BLaER1 (cell line): ENCODE data around the gene PARD3.
A peak's percentile ranks its signal among the peaks of the same experiment; 100 is the strongest.

ENCODE experiments used
- H3K27ac ChIP-seq: shearing (Covaris generic); formaldehyde crosslinking; 2 replicates; pipeline ENCODE4 v1.8.1; 2022
- H3K27me3 ChIP-seq: shearing (Covaris generic); formaldehyde crosslinking; 2 replicates; pipeline ENCODE4 v1.8.1; 2022
- H3K36me3 ChIP-seq: shearing (Covaris generic); formaldehyde crosslinking; 2 replicates; pipeline ENCODE4 v1.8.1; 2022
- H3K4me1 ChIP-seq: shearing (Covaris generic); formaldehyde crosslinking; 2 replicates; pipeline ENCODE4 v1.8.1; 2022
- H3K4me2 ChIP-seq: shearing (Covaris generic); formaldehyde crosslinking; 2 replicates; pipeline ENCODE4 v1.8.1; 2022
- H3K4me3 ChIP-seq: shearing (Covaris generic); formaldehyde crosslinking; 2 replicates; pipeline ENCODE4 v1.8.1; 2022
- H3K9ac ChIP-seq: shearing (Covaris generic); formaldehyde crosslinking; 2 replicates; pipeline ENCODE4 v1.8.1; 2022
- H3K9me3 ChIP-seq: shearing (Covaris generic); formaldehyde crosslinking; 2 replicates; pipeline ENCODE4 v1.8.1; 2022
- H4K20me1 ChIP-seq: shearing (Covaris generic); formaldehyde crosslinking; 2 replicates; pipeline ENCODE4 v1.8.1; 2022
- Cebpa-rat ChIP-seq: shearing (Covaris generic); IDR thresholded peaks from 2 replicates; pipeline ENCODE4 v1.8.1; 2022

PARD3 gene

DNA sequence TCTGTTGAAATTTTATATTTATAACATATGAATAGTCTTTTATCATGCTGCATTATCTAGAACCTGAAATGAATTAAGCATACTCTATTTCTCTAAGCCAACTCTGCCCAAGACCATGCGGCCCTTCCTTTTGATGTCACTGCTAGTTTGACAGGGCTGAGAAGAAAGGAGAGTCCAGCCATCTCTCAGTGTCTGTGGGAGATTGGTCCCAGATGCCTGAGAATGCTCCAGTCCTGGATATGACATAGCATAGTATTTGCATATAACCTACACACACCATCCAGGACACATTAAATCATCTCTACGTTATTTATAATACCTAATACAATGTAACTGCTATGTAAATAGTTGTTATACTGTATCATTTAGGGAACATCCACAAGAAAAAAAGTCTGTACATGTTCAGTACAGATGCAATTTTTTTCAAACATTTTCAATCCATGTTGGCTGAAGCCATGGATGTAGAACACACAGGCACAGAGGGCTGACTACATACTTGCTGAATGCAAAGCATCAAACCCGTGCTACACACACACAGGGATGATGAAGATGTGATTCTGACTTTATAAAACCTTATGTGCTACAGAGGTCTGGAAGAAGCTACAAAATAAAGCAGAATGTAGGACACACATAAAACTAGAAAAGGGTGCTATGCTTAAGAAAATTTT lies 315.4 kb downstream of the PARD3 start:
- TF ChIP-seq Cebpa-rat, result no peak
- H3K36me3 ChIP-seq, result no peaks in the 10 kb centered on the region

DNA sequence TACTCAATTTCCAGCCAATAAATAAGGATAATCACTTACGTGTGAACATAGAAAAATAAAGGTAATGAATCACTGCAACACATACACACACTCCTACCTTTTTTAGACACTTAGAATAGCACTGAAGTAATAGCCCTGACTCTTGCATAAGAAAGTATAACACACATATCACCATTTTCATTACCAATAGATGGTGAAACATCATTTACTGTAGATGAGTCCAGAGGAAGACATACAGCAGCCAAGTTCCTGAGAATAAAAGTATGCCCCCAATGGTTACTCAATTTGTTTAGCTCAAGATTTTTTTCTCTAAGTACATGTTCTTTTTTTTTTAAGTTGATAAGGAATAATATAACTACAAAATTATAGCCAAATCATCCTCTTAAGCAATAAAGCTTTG lies 316.3 kb downstream of the PARD3 start:
- peaks cover 4% of the 10 kb centered on the region; the same call in 1 of the 2 replicates for H3K4me1 ChIP-seq
- H3K4me3 ChIP-seq, result no peak overlapping the region
- H3K36me3 ChIP-seq, result no peaks in the 10 kb centered on the region
- H4K20me1 ChIP-seq, result no peaks in the 10 kb centered on the region
- H3K27me3 ChIP-seq, result no peaks in the 10 kb centered on the region
- no peak overlapping the region for H3K9ac ChIP-seq
- H3K27ac ChIP-seq, result no peak overlapping the region
- no peaks in the 10 kb centered on the region for H3K9me3 ChIP-seq
- TF ChIP-seq Cebpa-rat, result no peak
- H3K4me2 ChIP-seq, result no peak overlapping the region

More for the DNA sequence above, 315.4 kb downstream of the PARD3 start:
- Histone ChIP-seq H3K27ac (no peak overlapping the region), H3K4me2 (no peak overlapping the region), H3K9me3 (no peaks in the 10 kb centered on the region), H3K9ac (no peak overlapping the region), H4K20me1 (no peaks in the 10 kb centered on the region), H3K4me1 (peaks cover 3% of the 10 kb centered on the region; the same call in 1 of the 2 replicates), H3K27me3 (no peaks in the 10 kb centered on the region), H3K4me3 (no peak overlapping the region)

DNA sequence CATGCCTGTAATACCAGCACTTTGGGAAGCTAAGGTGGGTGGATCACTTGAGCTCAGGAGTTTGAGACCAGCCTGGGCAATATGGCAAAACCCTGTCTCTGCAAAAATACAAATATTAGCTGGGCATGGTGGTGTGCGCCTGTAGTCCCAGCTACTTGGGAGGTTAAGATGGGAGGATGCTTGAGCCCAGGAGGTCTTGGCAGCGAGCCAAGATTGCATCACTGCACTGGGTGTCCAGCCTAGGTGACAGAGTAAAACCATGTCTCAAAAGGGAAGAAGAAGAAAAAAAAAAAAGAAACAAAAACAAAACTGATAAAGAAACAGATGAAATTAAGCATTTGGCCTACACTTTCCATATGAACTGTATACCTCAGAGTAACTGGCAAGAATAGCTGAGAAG lies 319.2 kb downstream of the PARD3 start:
- Histone ChIP-seq H3K36me3 (no peaks in the 10 kb centered on the region), H3K27me3 (no peaks in the 10 kb centered on the region), H3K4me3 (no peak overlapping the region), H3K4me2 (no peak overlapping the region), H3K9me3 (no peaks in the 10 kb centered on the region), H4K20me1 (no peaks in the 10 kb centered on the region), H3K27ac (no peak overlapping the region), H3K9ac (no peak overlapping the region), H3K4me1 (peaks cover 17% of the 10 kb centered on the region)
- no peak for TF ChIP-seq Cebpa-rat

DNA sequence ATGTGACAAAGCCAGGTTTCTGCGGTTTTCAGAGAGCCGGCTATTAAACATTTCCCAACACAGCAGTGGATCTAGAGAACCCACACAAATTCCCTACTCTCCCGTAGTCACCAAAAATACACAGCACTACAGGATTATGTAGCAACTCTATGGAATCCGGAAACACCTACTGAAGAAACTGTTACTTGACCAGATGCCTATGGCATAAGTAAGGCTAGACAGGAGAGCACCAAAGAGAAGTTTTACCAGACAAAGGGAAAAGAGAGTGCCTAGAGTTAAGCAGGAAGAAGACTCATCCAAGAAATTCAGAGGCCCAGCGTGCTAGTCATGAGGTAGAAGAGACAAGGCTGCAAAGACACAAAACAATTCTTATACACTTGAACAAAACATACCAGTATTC lies 321.1 kb downstream of the PARD3 start:
- TF ChIP-seq Cebpa-rat, result no peak
- H3K4me2 ChIP-seq, result no peak overlapping the region
- H3K9ac ChIP-seq, result no peak overlapping the region
- H3K36me3 ChIP-seq, result 0 out of 2 replicates have a peak, but pooled peaks cover 5% of the 10 kb centered on the region
- no peak overlapping the region for H3K4me3 ChIP-seq
- H3K4me1 ChIP-seq, result peaks cover 17% of the 10 kb centered on the region
- H3K27me3 ChIP-seq, result no peaks in the 10 kb centered on the region
- H3K27ac ChIP-seq, result no peak overlapping the region
- no peaks in the 10 kb centered on the region for H3K9me3 ChIP-seq
- no peaks in the 10 kb centered on the region for H4K20me1 ChIP-seq

DNA sequence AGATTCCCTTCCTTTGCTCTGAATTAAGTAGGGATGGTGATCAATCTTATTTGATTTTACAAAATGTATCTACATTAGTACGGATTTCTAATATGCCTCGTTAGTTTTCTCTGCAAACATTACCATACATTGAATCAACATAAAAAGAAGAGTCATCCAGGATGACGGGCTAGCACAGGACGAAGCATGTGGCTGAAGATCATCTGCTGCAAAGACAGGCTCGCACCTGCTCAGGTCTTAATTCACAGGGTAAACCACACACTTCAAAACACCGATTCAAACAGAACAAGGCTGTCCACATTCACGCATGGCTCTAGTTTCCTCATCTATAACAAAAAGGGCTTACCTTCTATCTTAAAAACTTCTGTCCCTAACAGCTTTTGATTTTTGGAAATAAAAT lies 323.0 kb downstream of the PARD3 start:
- H3K4me2 ChIP-seq, result peak overlapping the region; percentile 5; the same call in 1 of the 2 replicates
- H4K20me1 ChIP-seq, result 0 out of 2 replicates have a peak, but pooled peaks cover 4% of the 10 kb centered on the region
- 0 out of 2 replicates have a peak, but pooled peaks cover 11% of the 10 kb centered on the region for H3K36me3 ChIP-seq
- no peak overlapping the region for H3K9ac ChIP-seq
- H3K4me1 ChIP-seq, result peaks cover 17% of the 10 kb centered on the region
- no peak for TF ChIP-seq Cebpa-rat
- no peak overlapping the region for H3K4me3 ChIP-seq
- no peak overlapping the region for H3K27ac ChIP-seq
- H3K27me3 ChIP-seq, result no peaks in the 10 kb centered on the region
- no peaks in the 10 kb centered on the region for H3K9me3 ChIP-seq

DNA sequence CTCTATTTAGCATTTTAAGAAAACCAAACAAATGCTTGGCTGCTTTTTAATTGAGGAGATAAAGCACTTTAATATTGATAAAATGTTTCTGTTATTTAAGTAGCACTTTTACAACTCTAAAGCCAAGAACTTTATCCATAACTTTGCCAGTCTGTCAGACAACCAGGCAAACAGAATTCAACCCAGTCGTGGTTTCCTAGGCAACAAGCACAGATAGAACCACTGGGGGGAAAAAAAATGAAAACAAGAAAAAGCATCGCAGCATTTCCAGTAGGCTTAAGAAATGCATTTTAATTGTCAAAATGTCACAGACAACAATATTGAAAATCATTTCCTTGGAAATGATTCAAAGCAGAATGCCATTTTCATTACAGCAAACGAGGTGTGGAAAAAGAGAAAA lies 323.4 kb downstream of the PARD3 start:
- H3K9me3 ChIP-seq, result no peaks in the 10 kb centered on the region
- peaks cover 17% of the 10 kb centered on the region for H3K4me1 ChIP-seq
- H3K4me3 ChIP-seq, result no peak overlapping the region
- no peaks in the 10 kb centered on the region for H3K27me3 ChIP-seq
- H3K9ac ChIP-seq, result no peak overlapping the region
- TF ChIP-seq Cebpa-rat, result no peak
- no peak overlapping the region for H3K27ac ChIP-seq
- H3K4me2 ChIP-seq, result peak overlapping the region; percentile 5; the same call in 1 of the 2 replicates
- 0 out of 2 replicates have a peak, but pooled peaks cover 4% of the 10 kb centered on the region for H4K20me1 ChIP-seq
- 0 out of 2 replicates have a peak, but pooled peaks cover 11% of the 10 kb centered on the region for H3K36me3 ChIP-seq

DNA sequence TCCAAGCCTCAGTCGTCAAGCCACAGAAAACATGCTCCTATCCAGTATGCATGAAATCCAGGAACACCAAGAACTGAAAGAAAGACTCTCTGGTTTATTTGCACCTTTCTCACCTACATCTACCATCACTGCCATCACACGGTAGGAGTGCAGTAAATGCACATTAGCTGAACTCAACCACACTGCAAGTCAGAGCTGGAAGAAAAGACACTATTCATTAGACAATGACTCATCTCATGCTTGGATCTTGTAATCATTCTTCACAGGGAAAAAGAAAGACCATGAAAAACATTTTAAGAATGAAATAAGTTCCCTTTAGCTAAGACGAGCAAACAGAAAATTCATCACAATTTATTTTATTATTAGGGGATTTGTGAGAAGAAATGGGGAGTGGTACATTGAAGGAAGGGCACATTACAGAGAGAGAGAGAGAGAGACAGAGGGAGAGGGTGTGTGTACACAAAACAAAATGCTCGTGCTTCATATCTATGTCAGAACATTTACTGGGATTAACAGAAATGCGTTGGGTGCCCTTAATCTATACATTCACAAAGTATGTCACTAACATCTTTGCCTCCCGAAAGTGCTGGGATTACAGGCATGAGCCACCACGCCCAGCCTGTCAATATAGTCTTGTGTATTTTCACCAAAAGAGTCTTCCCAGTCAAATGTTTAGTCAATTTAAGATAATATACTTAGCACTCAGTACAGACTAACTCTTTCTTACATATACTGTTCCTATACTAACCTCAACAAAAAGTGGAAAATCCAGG lies 324.9 kb downstream of the PARD3 start:
- no peak overlapping the region for H3K4me2 ChIP-seq
- no peak for TF ChIP-seq Cebpa-rat
- no peaks in the 10 kb centered on the region for H3K9me3 ChIP-seq
- peaks cover 17% of the 10 kb centered on the region for H3K4me1 ChIP-seq
- no peak overlapping the region for H3K4me3 ChIP-seq
- H3K27me3 ChIP-seq, result no peaks in the 10 kb centered on the region
- H3K36me3 ChIP-seq, result peaks cover 17% of the 10 kb centered on the region; the same call in 1 of the 2 replicates
- H4K20me1 ChIP-seq, result 0 out of 2 replicates have a peak, but pooled peaks cover 4% of the 10 kb centered on the region
- no peak overlapping the region for H3K27ac ChIP-seq
- H3K9ac ChIP-seq, result no peak overlapping the region

DNA sequence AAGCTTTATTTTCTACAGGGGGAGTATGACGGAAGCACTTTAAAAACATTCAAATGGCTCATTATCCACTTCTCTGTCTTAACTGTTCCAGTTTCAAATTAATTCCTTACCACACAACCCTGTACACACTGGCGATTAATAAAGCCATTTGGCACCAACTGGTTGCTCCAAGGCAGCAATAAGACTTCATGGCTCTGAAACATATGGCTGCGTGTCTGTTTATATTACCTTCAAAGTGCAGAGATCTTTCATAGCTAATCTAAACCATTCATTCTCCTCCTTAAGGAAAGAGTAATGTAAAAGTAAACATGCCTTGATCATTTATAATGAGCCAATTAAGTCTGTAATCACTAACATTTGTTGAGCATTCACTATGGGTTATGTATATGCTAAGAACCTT lies 325.7 kb downstream of the PARD3 start:
- Histone ChIP-seq H3K9ac (no peak overlapping the region), H3K27ac (no peak overlapping the region), H3K36me3 (peaks cover 17% of the 10 kb centered on the region; the same call in 1 of the 2 replicates), H3K27me3 (no peaks in the 10 kb centered on the region), H3K4me3 (no peak overlapping the region), H3K4me2 (no peak overlapping the region), H3K9me3 (no peaks in the 10 kb centered on the region), H4K20me1 (0 out of 2 replicates have a peak, but pooled peaks cover 4% of the 10 kb centered on the region), H3K4me1 (peaks cover 12% of the 10 kb centered on the region)
- no peak for TF ChIP-seq Cebpa-rat

DNA sequence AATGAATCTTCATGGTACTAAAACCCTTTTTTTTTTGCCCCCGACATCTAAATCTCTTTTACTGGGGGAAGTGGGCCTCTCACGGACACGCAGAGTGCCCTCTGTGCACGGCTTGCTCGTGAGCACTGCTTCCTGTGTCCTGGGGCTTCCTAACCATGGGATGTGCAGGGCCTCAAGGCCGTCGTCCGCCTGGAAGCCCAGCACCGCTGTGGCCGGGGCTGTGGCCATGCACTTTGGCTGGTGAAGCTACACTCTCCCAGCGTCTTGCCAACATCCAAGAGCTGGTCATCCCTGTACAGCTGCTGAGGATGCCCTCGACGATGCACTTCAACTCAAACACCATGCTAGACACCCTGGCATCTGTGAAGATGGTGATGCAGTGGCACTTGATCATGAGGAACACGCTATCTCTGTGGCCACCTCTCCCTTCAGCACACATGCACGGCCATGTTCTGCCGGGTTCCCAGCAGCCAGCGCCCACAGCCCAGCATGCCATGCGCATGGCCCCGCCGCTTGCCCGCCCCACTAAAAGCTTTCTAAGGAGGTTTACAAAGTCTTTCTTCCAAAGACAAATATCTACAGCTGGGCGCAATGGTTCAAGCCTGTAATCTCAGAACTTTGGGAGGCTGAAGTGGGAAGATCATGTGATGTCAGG lies 326.5 kb downstream of the PARD3 start:
- H3K9ac ChIP-seq, result no peak overlapping the region
- no peak overlapping the region for H3K4me3 ChIP-seq
- peaks cover 12% of the 10 kb centered on the region for H3K4me1 ChIP-seq
- H3K9me3 ChIP-seq, result no peaks in the 10 kb centered on the region
- no peak for TF ChIP-seq Cebpa-rat
- no peak overlapping the region for H3K4me2 ChIP-seq
- 0 out of 2 replicates have a peak, but pooled peaks cover 4% of the 10 kb centered on the region for H4K20me1 ChIP-seq
- peaks cover 17% of the 10 kb centered on the region; the same call in 1 of the 2 replicates for H3K36me3 ChIP-seq
- H3K27me3 ChIP-seq, result no peaks in the 10 kb centered on the region
- H3K27ac ChIP-seq, result no peak overlapping the region
